DND-41 (cell line): ENCODE data around the gene FAM217B.

Source experiments
- EZH2 ChIP-seq: IDR thresholded peaks from 3 replicates; pipeline ENCODE4 v1.6.1; 2012; ENCODE audit warnings: borderline replicate concordance, low read depth, mild to moderate bottlenecking, moderate library complexity, low read length, inconsistent platforms; ENCODE audit not compliant: severe bottlenecking
- TF ChIP-seq, protein P1 (sequence below): IDR thresholded peaks from 2 replicates; pipeline ENCODE4 v1.5.1; 2012; ENCODE audit warnings: borderline replicate concordance, low read length, moderate library complexity, mild to moderate bottlenecking; ENCODE audit not compliant: poor library complexity, severe bottlenecking; ENCODE audit errors: extremely low read depth

DNA sequence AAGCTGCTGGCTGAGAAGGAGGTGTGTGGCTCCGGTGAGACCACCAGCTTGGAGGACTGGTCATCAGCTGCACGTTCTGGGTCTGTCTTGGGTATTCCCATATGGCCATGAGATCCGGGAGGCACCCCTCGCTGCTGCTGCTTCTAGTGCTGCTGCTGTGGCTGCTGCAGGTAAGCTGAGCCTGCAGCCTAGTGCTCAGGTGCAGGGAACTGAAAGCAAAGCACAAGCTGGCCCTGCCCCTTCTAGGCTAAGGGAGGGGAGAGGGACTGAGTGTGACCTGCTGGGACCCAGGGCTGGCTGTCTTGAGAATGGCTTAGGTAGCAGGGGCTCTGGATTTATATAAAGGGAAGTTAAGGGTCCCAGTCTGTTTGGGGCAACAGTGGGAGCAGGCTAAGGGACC, 18.4 kb downstream of the FAM217B start:
- TF ChIP-seq, protein P1, sequence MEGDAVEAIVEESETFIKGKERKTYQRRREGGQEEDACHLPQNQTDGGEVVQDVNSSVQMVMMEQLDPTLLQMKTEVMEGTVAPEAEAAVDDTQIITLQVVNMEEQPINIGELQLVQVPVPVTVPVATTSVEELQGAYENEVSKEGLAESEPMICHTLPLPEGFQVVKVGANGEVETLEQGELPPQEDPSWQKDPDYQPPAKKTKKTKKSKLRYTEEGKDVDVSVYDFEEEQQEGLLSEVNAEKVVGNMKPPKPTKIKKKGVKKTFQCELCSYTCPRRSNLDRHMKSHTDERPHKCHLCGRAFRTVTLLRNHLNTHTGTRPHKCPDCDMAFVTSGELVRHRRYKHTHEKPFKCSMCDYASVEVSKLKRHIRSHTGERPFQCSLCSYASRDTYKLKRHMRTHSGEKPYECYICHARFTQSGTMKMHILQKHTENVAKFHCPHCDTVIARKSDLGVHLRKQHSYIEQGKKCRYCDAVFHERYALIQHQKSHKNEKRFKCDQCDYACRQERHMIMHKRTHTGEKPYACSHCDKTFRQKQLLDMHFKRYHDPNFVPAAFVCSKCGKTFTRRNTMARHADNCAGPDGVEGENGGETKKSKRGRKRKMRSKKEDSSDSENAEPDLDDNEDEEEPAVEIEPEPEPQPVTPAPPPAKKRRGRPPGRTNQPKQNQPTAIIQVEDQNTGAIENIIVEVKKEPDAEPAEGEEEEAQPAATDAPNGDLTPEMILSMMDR: no peak
- TF ChIP-seq EZH2: no peak
